Stomach (tissue), 9 donors: Measurements from ENCODE around the gene EFCAB14. TPM values are rescaled to one million over a fixed set of nuclear protein-coding genes. Genes with fewer than 3 reads are reported as not detected.
"Not testable (repeated sequence)": the region's sequence is repeated elsewhere in the genome, so short reads cannot be mapped to it uniquely, and the experiment has no call there.

ENCODE experiments used
- DNase-seq, 2 donors: peaks; one replicate each; pipeline versions ENCODE4 v3.0.0 to v3.0.0-alpha.2; 2013 to 2019
- H3K27ac ChIP-seq, 5 donors: fragments of 200-600 bp in 4 of 5; sonication (generic) in 4 of 5; one replicate each; pipeline ENCODE4 v1.5.1; 2013 to 2019; ENCODE audit warnings: mild to moderate bottlenecking in 1 of 5, moderate library complexity in 1 of 5
- H3K27me3 ChIP-seq, 3 donors: fragments of 200-600 bp; sonication (generic); one replicate each; pipeline ENCODE4 v1.5.1; 2017 to 2019; ENCODE audit warnings: mixed run types in 1 of 3
- H3K36me3 ChIP-seq, 4 donors: fragments of 200-600 bp; sonication (generic); 1 replicate in 3 of 4; 2 replicates in 1 of 4; pipeline ENCODE4 v1.5.1; 2016 to 2019
- H3K4me1 ChIP-seq, 4 donors: fragments of 200-600 bp; sonication (generic); one replicate each; pipeline ENCODE4 v1.5.1; 2016 to 2019
- H3K4me3 ChIP-seq, 4 donors: fragments of 200-600 bp; sonication (generic) in 3 of 4; one replicate each; pipeline ENCODE4 v1.5.1; 2016 to 2019; ENCODE audit warnings: mild to moderate bottlenecking in 1 of 4
- H3K9me3 ChIP-seq, 4 donors: fragments of 200-600 bp; sonication (generic); one replicate each; pipeline ENCODE4 v1.5.1; 2016 to 2019
- EP300 ChIP-seq: sonication (generic); formaldehyde crosslinking; IDR thresholded peaks from one replicate; pipeline ENCODE4 v1.6.1; 2017; ENCODE audit warnings: antibody characterized with exemption
- POLR2A ChIP-seq, 4 donors: fragments of 450-650 bp; IDR thresholded peaks; one replicate each; pipeline ENCODE4 v1.6.1; 2016; ENCODE audit warnings: antibody characterized with exemption in 4 of 4, control low read depth in 2 of 4, mild to moderate bottlenecking in 1 of 4, moderate library complexity in 1 of 4
- POLR2AphosphoS5 ChIP-seq, 3 donors: sonication (generic); formaldehyde crosslinking; IDR thresholded peaks; one replicate each; pipeline ENCODE4 v1.6.1; 2016; ENCODE audit warnings: antibody characterized with exemption in 3 of 3
- WGBS, 5 donors: extraction: QIAGEN DNeasy Blood & Tissue Kit in 3 of 5; methylation state at CpG; one replicate each; pipeline versions ENCODE4 v1.1.5 to v1.1.7; 2013 to 2018; 5-methylcytosine and 5-hydroxymethylcytosine counted together
- intact Hi-C: fragments of 100-400 bp; cut with DNase I; formaldehyde crosslinking; loops from one replicate; pipeline ENCODE4 v1.15.1; 2023; ENCODE audit warnings: low total_unique reads
- polyA plus RNA-seq, 3 donors: library from polyadenylated mRNA; stranded (reverse); fragments of 200-250 nt; gene quantifications; one replicate each; pipeline ENCODE4 v1.2.3, GENCODE V29; 2013
- total RNA-seq, 5 donors: library from RNA; depleted of rRNA; stranded (reverse); fragments of >200 nt; gene quantifications; one replicate each; pipeline versions ENCODE4 v1.1.0 to v1.2.3, GENCODE V29; 2014 to 2016
- TF ChIP-seq, protein P1 (sequence below), 7 experiments: fragments of 450-650 bp in 4 of 7; fragments of 200-600 bp in 3 of 7; sonication (generic) in 3 of 7; IDR thresholded peaks; one replicate each; pipeline ENCODE4 v1.5.1; 2016 to 2019; ENCODE audit warnings: antibody characterized with exemption in 7 of 7, control low read depth in 2 of 7, mild to moderate bottlenecking in 1 of 7
- donor health status: healthy with polysubstance abuse.
- donor health status: Bipolar disorder and iron deficiency.
- donor health status: healthy.

Gene EFCAB14
- total and polyA plus RNA-seq, 8 donors: 19.6 to 164 (median 53.8) TPM

DNA sequence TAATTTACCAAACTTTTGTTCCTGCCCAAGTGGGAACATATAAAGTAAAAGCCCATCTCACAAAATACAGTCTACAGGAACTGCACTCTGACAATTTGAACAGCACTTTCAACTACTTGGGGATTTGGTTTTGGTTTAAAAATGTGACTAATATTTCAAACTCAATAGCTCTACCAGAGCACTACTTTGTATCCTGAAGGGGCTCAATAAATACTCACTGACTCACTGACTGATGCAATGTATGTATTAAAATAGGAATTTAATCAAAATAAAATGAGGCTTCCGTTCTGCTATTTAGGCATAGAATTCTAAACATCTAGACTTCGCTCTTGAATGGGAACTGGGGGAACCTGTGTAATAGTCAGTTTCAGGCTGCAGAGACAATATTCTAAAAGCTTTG lies 21.9 kb downstream of the EFCAB14 start:
- intact Hi-C loops: no loop called here
- WGBS, 5 donors: 91 to 97% (median 94%) methylated on average over 2 of the region's 2 CpGs
- no peak for DNase-seq

DNA sequence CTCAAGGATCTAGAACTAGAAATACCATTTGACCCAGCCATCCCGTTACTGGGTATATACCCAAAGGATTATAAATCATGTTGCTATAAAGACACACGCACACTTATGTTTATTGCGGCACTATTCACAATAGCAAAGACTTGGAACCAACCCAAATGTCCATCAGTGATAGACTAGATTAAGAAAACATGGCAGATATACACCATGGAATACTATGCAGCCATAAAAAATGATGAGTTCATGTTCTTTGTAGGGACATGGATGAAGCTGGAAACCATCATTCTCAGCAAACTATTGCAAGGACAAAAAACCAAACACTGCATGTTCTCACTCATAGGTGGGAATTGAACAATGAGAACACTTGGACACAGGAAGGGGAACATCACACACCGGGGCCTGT lies 24.2 kb downstream of the EFCAB14 start:
- H3K27ac ChIP-seq, intact Hi-C loops: not testable (repeated sequence)
- peaks cover 37 to 83% (median 75%) of the 10 kb centered on the region in 4 donors for H3K36me3 ChIP-seq

More for the DNA sequence above, 21.9 kb downstream of the EFCAB14 start:
- Histone ChIP-seq H3K36me3 (peaks cover 16 to 77% (median 66%) of the 10 kb centered on the region in 4 donors), H3K9me3 (no peaks in the 10 kb centered on the region), H3K27ac (no peak overlapping the region), H3K4me3 (no peak overlapping the region), H3K27me3 (no peaks in the 10 kb centered on the region), H3K4me1 (peaks cover 7 to 32% (median 18%) of the 10 kb centered on the region in 4 donors)
- TF ChIP-seq POLR2A (IDR thresholded peaks at IDR 0.05): no peak
- no peak for TF ChIP-seq POLR2AphosphoS5 (IDR thresholded peaks at IDR 0.05)
- TF ChIP-seq, protein P1, sequence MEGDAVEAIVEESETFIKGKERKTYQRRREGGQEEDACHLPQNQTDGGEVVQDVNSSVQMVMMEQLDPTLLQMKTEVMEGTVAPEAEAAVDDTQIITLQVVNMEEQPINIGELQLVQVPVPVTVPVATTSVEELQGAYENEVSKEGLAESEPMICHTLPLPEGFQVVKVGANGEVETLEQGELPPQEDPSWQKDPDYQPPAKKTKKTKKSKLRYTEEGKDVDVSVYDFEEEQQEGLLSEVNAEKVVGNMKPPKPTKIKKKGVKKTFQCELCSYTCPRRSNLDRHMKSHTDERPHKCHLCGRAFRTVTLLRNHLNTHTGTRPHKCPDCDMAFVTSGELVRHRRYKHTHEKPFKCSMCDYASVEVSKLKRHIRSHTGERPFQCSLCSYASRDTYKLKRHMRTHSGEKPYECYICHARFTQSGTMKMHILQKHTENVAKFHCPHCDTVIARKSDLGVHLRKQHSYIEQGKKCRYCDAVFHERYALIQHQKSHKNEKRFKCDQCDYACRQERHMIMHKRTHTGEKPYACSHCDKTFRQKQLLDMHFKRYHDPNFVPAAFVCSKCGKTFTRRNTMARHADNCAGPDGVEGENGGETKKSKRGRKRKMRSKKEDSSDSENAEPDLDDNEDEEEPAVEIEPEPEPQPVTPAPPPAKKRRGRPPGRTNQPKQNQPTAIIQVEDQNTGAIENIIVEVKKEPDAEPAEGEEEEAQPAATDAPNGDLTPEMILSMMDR (IDR thresholded peaks at IDR 0.05): no peak
- TF ChIP-seq EP300: no peak

DNA sequence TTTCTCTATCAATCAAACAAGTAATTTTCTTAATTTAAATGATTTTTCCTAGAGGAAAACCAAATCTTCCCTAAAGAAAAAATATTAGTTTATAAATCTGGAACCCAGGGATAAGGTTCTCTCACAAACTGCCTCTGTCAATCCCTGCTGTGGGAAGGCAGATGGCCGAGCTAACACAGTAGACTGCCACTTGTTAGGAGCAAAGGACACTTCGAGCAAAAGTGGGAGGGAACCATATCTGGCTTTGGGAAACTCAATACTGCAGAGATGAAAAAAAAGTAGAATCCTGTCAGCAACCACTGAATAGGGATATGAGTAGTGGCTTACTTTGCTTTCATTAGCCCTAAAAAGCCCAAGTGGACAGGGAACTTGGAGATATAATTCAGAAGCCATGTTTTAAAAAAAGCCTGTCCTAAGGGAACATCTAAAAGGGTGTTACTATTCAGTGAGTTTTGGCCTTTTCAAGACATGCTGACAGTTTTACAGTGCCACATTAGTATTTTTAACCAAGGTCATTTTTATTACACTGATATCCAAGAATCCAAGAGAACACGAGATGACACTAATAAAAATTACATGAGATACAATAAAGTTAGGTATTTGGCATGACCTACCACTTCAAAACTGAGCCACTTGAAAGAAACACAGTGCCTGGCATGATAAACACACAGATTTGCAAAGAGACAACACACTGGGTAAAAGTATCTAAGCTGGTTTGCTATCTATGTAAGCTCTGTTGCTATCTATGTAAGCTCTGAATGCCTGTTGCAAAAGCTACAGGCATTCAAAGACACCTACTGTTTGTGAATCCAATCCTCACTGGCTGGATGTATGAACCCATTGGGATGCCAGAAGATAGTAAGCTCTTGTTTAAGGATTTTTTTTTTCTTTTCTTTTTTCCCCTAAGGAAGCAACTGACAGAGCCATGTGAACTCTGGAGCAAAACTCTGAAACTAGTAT lies 25.8 kb downstream of the EFCAB14 start:
- Histone ChIP-seq H3K4me1 (peaks cover 9 to 46% (median 20%) of the 10 kb centered on the region in 4 donors), H3K4me3 (no peak overlapping the region), H3K27ac (no peak overlapping the region), H3K9me3 (no peaks in the 10 kb centered on the region), H3K27me3 (no peaks in the 10 kb centered on the region), H3K36me3 (peaks cover 49 to 85% (median 77%) of the 10 kb centered on the region in 4 donors)
- WGBS, 5 donors: 28 to 81% (median 64%) methylated on average over 3 of the region's 3 CpGs
- DNase-seq: no peak
- intact Hi-C loops: no loop called here
- TF ChIP-seq POLR2A (IDR thresholded peaks at IDR 0.05) (no peak), POLR2AphosphoS5 (IDR thresholded peaks at IDR 0.05) (no peak), EP300 (no peak)
- TF ChIP-seq, protein P1 (IDR thresholded peaks at IDR 0.05): no peak

More for the DNA sequence above, 24.2 kb downstream of the EFCAB14 start:
- WGBS, 5 donors: 89 to 100% (median 95%) methylated on average over 4 of the region's 4 CpGs
- DNase-seq, H3K27me3 ChIP-seq, H3K4me3 ChIP-seq, H3K9me3 ChIP-seq: not testable (repeated sequence)
- H3K4me1 ChIP-seq: peaks cover 0 to 35% (median 10%) of the 10 kb centered on the region in 4 donors

DNA sequence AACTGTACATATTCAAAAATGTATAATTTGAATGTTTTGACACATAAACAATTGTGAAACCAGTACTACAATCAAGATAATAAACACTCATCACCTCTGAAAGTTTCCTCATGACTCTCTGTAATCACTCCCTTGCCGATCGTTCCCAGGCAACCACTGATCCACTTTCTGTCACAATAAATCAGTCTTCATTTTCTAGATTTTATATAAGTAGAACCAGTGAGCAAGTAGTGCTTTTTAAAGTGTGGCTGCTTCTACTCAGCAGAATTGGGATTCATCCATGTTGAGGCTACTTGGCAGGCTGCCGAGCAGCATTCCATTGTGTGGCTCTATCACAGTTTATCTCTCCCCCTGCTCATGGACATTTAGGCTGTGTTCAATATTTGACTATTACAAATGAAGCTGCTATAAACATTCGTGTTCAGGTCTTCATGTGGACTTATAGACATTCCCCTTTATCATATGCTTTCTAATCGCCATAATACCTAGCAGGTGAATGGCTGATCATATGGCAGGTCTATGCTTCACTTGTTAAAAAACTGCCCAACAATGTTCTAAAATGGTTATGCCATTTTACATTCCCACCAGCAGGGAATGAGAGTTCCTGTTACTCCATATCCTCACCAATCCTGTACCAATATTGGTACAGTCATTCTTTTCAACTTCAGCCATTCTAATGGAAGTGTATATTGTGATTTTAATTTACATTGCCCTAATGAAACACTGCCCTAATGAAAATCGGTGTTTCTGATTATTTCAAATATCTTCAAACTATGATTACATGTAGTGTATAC lies 26.7 kb downstream of the EFCAB14 start:
- H3K36me3 ChIP-seq: peaks cover 49 to 85% (median 77%) of the 10 kb centered on the region in 4 donors
- 54 to 71% (median 59%) methylated on average over 6 of the region's 6 CpGs for WGBS, 5 donors

More for the DNA sequence above, 26.7 kb downstream of the EFCAB14 start:
- TF ChIP-seq, protein P1 (IDR thresholded peaks at IDR 0.05): no peak
- TF ChIP-seq POLR2AphosphoS5 (IDR thresholded peaks at IDR 0.05) (no peak), EP300 (no peak), POLR2A (IDR thresholded peaks at IDR 0.05) (no peak)
- intact Hi-C loops: no loop called here
- no peak overlapping the region for H3K4me3 ChIP-seq
- no peak overlapping the region for H3K27ac ChIP-seq
- no peaks in the 10 kb centered on the region for H3K9me3 ChIP-seq
- no peak for DNase-seq
- H3K27me3 ChIP-seq: no peaks in the 10 kb centered on the region
- peaks cover 15 to 49% (median 28%) of the 10 kb centered on the region in 4 donors for H3K4me1 ChIP-seq
